ENCODE measurements around the gene THSD8.

THSD8 gene

DNA sequence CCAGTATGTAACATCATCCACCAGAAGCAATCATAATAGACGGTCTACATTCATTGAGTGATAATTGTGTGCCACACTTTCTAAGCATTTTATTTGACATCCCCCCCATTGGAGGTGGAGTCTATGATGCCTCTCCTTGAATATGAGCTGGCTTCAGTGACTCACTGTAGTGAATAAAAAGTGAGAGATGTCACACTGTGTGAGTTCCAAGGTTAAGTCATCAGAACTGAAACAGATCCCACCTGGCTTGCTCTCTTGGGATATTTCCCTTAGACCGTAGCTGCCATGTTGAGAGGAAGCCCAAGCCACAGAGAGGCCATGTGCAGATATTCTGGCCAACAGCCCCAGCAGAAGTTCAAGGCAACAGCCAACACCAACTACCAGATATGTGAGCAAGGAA is 19.9 kb downstream of the THSD8 start:
- Mint-ChIP-seq H3K27ac (no peak overlapping the region), H3K4me1 (peaks cover 11% of the 10 kb centered on the region), H3K36me3 (no peaks in the 10 kb centered on the region), H3K9me3 (peaks cover 2% of the 10 kb centered on the region), H3K27me3 (peaks cover 23% of the 10 kb centered on the region), H3K4me3 (no peak overlapping the region)
- ATAC-seq, result no peak

DNA sequence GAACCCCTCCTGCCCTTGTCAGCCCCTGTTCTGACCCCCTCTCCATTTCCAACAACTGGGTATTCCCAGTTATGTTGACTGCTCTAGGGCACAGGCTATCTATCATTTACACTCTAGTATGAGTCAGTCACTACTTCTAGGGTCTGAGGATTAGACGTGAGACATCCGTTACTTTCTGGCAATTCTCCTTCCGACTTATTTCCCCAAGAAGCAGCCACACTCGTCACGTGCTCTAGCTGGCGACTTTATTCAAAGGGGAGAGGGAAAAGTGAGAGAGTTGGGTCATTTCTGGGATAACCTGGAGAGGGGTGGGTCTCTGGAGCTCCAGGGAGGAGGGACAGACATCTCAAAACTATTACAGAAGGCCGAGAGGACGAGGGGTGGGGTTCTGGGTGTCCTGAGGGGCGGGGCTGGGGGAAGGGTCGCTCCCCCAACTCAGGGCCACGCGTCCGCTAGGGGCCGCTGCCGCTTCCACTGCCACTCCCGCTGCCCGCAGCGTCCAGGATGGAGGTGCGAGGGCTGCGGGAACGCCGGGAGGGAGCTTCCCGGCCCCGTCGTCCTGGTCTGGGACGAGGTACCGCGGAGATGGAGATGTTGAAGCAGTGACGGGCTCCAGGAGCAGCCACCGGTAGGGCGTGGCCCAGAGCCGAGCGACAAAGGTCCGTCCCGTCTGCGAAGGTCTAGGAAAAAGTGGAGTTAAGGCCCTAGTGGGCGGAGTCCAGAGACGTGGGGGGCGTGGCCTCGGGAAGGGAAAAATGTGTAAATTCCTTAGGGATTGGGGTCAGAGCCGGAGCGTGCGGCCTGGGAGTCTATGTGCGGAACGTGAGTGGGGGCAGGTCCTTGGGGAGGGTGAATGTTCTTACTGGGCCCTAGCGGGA is 23.6 kb downstream of the THSD8 start:
- Mint-ChIP-seq H3K4me3 (no peak overlapping the region), H3K27me3 (peaks cover 60% of the 10 kb centered on the region), H3K9me3 (peaks cover 2% of the 10 kb centered on the region), H3K4me1 (peaks cover 11% of the 10 kb centered on the region), H3K27ac (no peak overlapping the region), H3K36me3 (no peaks in the 10 kb centered on the region)
- no peak for ATAC-seq

DNA sequence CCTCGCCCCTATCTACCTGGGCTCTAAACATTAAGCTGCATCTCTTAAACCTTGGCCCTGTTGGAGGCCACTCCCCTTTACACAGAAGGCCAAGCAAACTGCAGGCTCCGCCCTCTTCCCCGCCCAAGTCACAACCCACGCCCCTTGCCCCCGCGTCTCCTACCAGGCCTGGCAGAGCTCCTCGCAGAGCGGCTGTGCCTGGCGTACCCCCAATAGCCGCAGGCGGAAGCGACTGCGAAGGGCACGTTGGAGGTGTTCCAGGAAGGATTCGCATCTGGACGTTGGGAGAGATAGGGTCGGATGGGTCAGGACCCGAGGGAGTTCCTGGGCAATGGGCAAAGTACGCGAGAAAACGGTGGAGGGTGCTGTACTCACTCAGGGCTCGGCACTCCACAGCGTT is 26.6 kb downstream of the THSD8 start:
- no peak overlapping the region for H3K27ac Mint-ChIP-seq
- H3K36me3 Mint-ChIP-seq, result no peaks in the 10 kb centered on the region
- peak; percentile 45 for ATAC-seq
- peaks cover 90% of the 10 kb centered on the region for H3K27me3 Mint-ChIP-seq
- H3K4me1 Mint-ChIP-seq, result peaks cover 25% of the 10 kb centered on the region
- H3K9me3 Mint-ChIP-seq, result peaks cover 4% of the 10 kb centered on the region
- H3K4me3 Mint-ChIP-seq, result no peak overlapping the region

DNA sequence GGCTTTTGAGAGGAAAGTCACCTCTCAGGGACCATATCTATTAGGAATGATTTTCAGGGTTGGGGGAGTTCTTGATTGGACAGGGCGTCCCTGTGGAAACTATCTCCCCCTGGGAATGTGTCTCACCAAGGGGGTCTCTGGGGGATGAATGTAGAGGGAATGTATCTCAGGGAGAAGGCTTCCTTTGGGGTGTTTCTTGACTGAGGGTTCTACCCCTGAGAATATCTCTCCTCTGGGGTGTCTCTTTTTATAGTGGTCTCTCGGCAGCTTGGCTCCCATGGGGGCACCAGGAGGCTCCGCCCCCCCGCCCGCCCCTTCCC is 31.5 kb downstream of the THSD8 start:
- H3K27ac Mint-ChIP-seq, result no peak overlapping the region
- no peak for ATAC-seq
- no peaks in the 10 kb centered on the region for H3K36me3 Mint-ChIP-seq
- H3K9me3 Mint-ChIP-seq, result peaks cover 4% of the 10 kb centered on the region
- H3K4me1 Mint-ChIP-seq, result peaks cover 23% of the 10 kb centered on the region
- peaks cover 94% of the 10 kb centered on the region for H3K27me3 Mint-ChIP-seq
- peak overlapping the region; percentile 24 for H3K4me3 Mint-ChIP-seq

DNA sequence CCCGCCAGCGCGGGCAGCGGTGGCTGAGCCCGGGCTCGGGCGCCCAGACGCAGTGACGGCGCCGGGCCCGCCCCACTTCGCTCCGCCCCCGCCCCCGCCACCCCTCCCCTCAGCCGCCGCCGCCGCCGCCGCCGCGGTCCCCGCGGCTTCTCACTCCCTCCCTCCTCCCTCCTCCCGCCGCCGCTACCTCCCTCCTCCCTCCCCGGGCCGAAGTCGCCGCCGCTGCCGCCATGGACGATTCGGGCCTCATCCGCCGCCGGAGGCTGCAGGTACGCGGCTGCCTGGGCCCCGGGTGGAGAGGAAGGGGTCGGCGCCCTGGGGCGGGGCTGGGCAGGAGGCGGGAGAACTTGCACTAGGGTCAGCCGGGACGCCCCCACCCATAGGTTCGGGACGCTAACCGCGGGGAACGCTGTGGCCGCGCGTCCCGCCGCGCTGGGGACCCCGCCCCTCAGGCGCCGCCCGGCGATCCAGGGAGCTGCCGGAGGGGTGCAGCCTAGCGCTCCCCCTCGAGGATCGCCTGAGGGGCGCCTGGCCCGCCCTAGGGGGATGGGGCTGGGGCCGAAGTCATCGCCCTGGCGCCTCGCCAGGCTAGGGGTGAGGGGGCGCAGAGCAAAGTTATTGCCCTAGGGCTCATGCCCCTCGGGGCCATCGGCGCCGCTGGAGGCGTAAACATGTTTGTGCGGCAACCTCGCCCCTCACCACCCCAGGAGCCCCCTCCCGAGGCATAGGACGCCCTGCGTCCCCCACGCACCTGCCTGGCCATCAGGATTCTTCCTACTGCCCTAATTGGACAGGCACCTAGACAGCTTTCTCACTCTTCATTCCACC is 32.1 kb downstream of the THSD8 start:
- peak; percentile 40 for ATAC-seq
- Mint-ChIP-seq H3K27me3 (peaks cover 94% of the 10 kb centered on the region), H3K4me3 (peak overlapping the region; percentile 52), H3K4me1 (peaks cover 29% of the 10 kb centered on the region), H3K36me3 (no peaks in the 10 kb centered on the region), H3K27ac (no peak overlapping the region), H3K9me3 (peaks cover 4% of the 10 kb centered on the region)

DNA sequence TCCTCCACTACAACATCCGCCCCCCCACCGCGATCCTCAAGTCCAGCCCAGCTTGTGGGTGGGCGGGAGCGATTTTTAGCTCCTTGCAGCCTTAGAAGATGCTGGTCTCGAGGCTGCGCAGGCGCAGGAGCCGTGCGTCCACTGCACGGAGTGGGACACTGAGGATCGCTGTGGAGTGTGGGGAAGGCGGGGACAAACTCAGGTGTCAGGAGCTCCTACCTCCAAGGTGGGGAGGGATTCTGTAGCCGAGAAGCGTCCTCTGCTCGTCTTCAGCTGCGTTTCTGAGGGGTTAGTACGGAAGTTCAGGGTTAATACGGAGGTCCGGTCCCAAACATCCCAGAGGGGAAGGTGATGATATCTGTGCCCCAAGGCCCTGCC is 32.7 kb downstream of the THSD8 start, which contains the start of gene RTBDN:
TSS of gene RTBDN (minus strand) at position 14 of the 378 bp plus-strand sequence. CDS start 4,600 bp downstream, outside the sequence.
- Mint-ChIP-seq H3K4me3 (peak within 1 kb of the TSS; percentile 52), H3K9me3 (peaks cover 4% of the 10 kb centered on the region), H3K4me1 (peaks cover 34% of the 10 kb centered on the region), H3K36me3 (no peaks in the 10 kb centered on the region), H3K27me3 (peaks cover 94% of the 10 kb centered on the region), H3K27ac (no peak within 1 kb of the TSS)
- no peak for ATAC-seq

DNA sequence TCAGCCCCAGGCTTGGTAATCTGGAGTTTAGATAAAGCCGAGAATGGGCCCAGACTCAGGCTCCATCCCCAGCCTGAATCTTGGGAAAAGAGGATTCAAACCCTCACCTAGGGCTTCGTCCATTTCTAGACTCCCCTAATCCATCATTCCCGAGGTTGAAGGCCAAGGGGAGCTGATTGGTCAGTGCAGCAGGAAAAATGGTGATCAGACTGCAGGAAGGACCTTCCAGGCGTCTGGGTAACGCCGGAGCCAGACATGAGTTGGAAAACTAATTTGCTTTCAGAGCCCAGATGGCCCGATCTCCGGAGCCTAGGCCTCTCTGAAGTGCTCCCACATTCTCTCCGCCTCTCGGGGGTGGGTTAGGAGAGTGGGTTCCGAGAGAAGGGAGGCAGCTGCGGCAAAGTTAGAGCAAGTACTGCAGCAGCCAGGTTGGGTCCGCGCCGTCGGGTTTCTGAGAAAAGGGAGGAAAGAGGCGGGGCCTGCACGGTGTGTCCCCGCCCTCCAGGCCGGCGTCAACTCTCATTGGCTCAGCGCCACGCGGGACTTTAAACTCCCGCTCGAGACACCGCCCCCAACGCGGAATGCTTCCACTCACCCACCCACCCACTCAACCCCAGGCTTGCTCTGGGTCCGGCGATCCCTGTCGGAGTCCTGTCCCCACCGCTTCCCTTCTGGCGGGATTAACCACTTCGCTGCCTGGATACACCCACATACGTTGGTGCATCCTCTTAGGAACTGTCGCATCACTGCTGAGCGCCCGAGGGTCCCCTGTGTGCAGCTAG is 33.3 kb downstream of the THSD8 start:
- no peak for ATAC-seq
- Mint-ChIP-seq H3K36me3 (no peaks in the 10 kb centered on the region), H3K9me3 (peaks cover 4% of the 10 kb centered on the region), H3K27ac (no peak overlapping the region), H3K4me1 (peaks cover 34% of the 10 kb centered on the region), H3K4me3 (no peak overlapping the region), H3K27me3 (peaks cover 94% of the 10 kb centered on the region)

DNA sequence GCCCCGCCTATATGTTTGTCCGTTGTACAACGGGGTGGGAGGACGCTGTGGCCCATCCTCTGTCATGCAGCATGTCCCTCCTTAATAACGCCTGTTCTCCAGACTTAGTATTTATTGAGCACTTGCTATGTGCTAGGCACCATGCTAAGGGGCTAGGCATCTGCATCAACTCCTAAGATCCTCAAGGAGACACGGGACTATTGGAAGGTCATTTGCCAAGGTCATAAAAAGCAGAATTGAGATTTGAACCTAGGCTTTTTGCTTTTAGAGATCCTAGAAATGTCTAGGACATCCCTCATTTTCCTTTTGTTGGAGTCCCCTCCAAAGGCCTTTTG is 34.6 kb downstream of the THSD8 start:
- peaks cover 94% of the 10 kb centered on the region for H3K27me3 Mint-ChIP-seq
- no peak overlapping the region for H3K4me3 Mint-ChIP-seq
- no peak for ATAC-seq
- no peak overlapping the region for H3K27ac Mint-ChIP-seq
- no peaks in the 10 kb centered on the region for H3K36me3 Mint-ChIP-seq
- H3K4me1 Mint-ChIP-seq, result peaks cover 48% of the 10 kb centered on the region
- peaks cover 3% of the 10 kb centered on the region for H3K9me3 Mint-ChIP-seq

DNA sequence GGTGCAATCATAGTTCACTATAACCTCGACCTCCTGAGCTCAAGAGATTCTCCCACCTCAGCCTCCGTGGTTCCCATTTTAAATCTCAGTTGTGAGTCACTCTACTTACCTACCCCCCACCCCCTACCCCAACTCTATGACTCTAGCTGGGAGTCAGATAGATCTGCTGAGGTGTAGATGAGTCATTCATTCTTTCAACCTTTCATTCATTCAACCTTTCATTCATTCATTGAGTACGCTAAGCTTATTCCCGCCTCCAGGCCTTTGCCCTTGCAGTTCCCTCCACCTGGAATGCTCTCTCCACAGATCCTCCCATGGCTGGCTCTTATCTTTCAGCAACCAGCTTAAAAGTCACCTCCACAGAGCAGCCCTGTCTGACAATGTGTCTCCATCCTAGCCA is 35.4 kb downstream of the THSD8 start:
- Mint-ChIP-seq H3K36me3 (no peaks in the 10 kb centered on the region), H3K27ac (no peak overlapping the region), H3K27me3 (peaks cover 94% of the 10 kb centered on the region), H3K9me3 (peaks cover 3% of the 10 kb centered on the region), H3K4me1 (peaks cover 50% of the 10 kb centered on the region), H3K4me3 (no peak overlapping the region)
- ATAC-seq, result no peak

DNA sequence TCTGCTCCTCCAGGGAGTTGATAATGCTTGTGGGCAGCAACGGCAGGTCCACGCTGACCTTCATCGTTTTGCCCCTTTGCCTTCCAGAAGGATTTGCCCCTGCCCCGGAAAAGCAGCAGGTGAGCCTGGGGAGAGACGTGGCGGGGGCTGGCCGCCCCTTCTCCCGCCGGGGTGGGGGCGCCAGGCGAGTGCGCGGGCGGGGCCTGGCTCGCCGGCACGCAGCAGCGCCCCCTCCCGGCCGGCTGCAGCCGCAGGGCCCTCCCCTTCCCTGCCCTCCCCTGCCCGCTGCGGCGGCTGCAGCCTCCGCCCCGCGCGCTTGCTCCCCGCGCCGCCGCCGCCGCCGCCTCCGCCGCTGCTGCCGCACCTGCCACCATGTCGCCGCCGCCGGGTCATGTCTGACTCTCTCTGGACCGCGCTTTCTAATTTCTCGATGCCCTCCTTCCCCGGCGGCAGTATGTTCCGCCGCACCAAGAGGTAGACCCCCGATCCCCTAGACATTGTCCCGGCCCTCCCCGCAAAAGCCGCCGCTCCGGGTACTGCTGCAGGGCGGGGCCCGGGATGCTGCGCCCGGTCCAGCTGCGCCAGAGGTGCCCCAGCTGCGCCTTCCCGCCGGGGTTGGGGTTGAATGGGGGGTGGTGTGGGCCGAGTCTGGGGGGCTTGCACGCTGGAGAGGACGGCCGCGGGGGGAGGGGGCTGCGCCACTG is 36.5 kb downstream of the THSD8 start, which contains the start of gene MAST1:
TSS of gene MAST1 (plus strand) at position 334 of the 704 bp plus-strand sequence. CDS start at position 392, 58 bp downstream.
- H3K27me3 Mint-ChIP-seq, result peaks cover 94% of the 10 kb centered on the region
- H3K4me3 Mint-ChIP-seq, result peak within 1 kb of the TSS; percentile 65
- no peaks in the 10 kb centered on the region for H3K36me3 Mint-ChIP-seq
- peak; percentile 44 for ATAC-seq
- peaks cover 40% of the 10 kb centered on the region for H3K4me1 Mint-ChIP-seq
- peaks cover 3% of the 10 kb centered on the region for H3K9me3 Mint-ChIP-seq
- H3K27ac Mint-ChIP-seq, result no peak within 1 kb of the TSS

DNA sequence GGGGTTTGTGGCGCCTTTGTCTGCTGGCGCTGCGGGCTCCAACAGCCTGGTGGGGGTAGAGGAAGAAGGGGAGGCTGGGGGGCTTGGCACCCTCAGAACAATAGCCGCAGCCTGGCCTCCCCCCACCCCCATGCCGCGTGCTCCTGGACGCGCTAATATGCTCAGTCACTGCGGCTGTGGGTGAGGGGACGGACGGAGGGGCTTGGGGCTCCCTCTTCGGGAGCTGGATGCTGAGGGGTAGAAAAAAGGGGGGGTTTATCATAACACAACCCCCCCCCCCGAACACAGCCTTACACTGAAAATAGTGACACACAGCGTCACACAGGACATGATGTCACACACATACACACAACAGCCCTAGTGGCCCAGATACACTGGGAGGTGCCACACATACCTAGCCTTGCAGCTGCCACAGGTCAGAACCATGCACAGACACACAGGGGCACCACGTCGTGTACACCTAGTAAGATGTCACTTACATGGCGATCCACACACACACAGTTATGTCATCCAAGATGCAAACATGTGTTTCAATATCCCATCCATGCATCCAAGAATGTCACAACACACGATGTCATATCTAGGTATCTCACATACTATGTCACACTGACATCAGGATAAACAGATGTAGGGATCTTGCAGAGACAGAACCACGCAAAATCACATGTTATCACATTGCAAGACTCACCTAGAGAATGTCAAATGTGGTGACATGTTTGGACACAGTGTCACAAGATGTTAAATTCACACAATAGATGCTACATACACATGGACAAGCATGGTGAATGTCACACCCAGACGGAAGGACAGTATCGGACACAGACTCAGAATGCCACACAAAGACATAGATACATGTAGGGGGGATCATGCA is 37.3 kb downstream of the THSD8 start:
- no peak for ATAC-seq
- Mint-ChIP-seq H3K27ac (no peak overlapping the region), H3K9me3 (peaks cover 3% of the 10 kb centered on the region), H3K4me1 (peaks cover 38% of the 10 kb centered on the region), H3K27me3 (peaks cover 98% of the 10 kb centered on the region), H3K36me3 (no peaks in the 10 kb centered on the region), H3K4me3 (peak overlapping the region; percentile 19)

DNA sequence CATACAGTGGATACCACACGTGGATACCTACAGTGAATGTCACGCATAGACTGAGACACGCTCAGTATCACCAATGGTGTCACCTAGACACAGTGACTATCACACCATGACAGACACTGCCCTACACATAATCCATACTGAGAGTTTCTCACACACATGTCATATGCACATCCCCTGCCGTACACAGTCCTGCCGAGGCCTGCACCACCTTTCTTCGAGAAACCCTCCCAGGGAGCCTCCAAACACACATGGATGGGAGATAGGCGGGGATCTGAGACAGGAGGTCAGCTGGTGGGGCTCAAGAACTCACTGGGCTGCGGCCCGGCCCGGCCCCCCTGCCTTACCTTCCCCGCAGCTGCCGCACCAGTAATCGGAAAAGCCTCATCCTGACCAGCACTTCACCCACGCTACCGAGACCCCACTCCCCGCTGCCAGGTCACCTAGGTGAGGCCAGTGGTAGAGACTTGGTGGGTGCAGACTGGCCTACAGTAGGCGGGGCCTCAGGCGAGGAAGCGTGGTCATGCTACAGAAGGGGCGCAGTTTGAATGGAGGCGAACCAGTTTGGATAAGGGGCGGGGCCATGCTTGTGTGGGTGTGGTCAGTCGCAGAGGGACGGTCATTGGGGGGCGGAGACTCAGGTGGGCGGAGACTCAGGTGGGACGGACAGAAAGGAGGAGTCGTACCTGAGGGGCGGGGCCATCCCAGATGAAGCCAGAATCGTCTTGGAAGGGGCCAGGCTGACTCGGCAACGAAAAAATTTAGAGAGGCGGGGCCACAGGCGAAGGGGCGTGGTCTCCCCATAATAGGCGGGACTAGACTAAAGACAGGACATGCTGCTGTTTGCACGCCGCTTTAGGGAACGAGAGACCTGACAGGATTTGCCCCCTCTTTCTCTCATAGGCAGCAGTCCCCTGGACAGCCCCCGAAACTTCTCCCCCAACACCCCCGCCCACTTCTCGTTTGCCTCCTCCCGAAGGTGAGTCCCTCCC is 38.5 kb downstream of the THSD8 start:
- Mint-ChIP-seq H3K4me1 (peaks cover 30% of the 10 kb centered on the region), H3K36me3 (no peaks in the 10 kb centered on the region), H3K27ac (no peak overlapping the region), H3K9me3 (peaks cover 3% of the 10 kb centered on the region), H3K27me3 (peaks cover 95% of the 10 kb centered on the region), H3K4me3 (no peak overlapping the region)
- ATAC-seq, result peak; percentile 42

DNA sequence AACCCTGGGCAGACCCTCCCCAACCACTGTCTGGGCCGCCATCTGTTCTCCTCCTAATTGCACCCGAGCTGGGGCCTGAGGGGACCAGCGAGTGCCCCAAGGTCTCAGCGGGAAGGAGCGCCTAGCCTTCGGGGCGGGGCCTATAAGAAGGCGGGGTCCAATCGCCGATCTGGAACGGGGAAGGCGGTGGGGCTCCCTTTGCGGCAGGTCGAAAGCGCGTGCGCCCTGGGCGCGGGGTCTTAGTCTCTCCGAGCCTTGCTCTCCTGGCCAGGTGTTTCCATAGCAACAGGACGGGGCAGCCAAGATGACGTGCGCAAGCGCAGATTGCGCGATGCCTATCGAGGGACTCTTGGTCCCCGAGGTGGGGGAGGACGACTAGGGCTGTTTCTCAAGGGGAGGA is 39.2 kb downstream of the THSD8 start:
- Mint-ChIP-seq H3K4me3 (peak overlapping the region; percentile 8), H3K4me1 (peaks cover 30% of the 10 kb centered on the region), H3K9me3 (peaks cover 3% of the 10 kb centered on the region), H3K27me3 (peaks cover 92% of the 10 kb centered on the region), H3K36me3 (no peaks in the 10 kb centered on the region), H3K27ac (no peak overlapping the region)
- ATAC-seq, result no peak

Measured in stimulated activated memory B cell treated with anti-CD40 and anti-IgM and Interleukin-4, amounts not matched to agents 10 μg/mL and 1 μg/mL and 100 μg/mL, for 72 hours (primary cell).